Stimulated activated CD8-positive, alpha-beta memory T cell treated with anti-CD3 and anti-CD28 coated beads, Interleukin-12 subunit alpha, Interleukin-12 subunit beta, amount 100 ng/mL, for 24 hours (primary cell): Measurements from ENCODE around the gene CDK14.

Experiments
- DNase-seq: peaks from one replicate; pipeline ENCODE4 v3.0.0-alpha.2; 2020; ENCODE audit errors: extremely low read depth

CDK14 gene

DNA sequence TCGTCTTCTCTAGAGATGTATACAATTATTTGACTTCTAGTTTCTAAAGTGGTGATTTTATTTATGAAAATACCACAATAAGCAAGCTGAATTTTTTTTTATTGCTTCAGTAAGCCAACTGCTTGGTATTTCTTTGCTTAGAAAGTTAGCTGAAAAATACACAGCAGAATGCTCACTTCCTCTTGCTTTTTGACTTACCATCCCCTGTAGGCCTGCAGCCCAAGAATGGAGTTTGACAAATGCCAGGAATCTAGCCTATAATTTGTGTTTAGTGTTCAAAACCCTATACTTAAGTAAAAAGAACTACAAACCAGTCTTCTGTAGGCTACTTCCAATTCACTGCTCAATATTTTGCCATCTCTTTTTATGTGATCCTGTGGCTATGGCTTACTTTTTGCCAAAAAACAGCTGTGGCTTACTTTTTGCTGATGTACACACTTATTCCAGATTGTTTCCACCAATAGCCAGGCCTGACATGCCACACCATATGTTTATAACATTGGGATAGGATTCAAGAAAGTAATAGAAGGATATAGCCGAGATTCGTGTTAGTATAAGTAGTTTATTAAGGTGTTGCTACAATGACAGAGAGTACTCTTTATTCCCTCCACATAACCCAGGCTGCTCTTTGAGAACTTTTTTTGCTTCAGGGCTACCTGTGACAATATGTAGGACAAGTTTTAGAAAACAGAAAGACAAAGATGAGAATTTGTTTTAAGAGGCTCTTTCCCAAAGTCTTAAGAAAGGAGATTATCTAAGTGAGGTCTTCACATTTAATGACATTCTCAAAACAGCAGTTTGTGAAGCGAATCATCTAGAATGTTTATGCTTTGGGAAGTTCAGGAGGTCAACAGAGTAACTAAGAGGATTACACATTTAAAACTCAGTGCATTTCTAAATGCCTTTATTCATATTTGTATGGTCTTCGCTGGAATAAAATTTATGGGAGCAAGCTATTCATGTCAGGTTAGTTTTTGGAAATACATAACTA lies 404.2 kb downstream of the CDK14 start:
- no peak for DNase-seq

DNA sequence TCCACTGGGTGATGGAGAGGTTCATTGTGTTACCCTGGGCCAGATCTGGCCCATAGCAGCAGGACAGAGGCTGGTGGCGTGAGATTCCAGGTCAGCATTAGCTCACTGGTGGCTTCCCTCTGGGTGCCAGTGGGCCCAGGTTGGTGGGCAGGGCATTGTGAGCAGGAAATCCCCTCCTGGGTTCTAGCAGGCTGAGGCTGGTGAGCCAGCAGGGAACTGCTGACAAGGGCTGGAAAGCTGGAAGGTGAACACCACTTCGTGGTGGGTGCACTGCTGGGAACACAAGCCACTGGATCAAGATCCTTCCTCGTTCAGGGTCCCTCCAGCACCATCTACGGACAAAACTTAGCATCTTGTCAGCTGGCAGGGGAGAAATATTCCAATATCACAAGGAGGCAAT lies 408.9 kb downstream of the CDK14 start:
- no peak for DNase-seq

DNA sequence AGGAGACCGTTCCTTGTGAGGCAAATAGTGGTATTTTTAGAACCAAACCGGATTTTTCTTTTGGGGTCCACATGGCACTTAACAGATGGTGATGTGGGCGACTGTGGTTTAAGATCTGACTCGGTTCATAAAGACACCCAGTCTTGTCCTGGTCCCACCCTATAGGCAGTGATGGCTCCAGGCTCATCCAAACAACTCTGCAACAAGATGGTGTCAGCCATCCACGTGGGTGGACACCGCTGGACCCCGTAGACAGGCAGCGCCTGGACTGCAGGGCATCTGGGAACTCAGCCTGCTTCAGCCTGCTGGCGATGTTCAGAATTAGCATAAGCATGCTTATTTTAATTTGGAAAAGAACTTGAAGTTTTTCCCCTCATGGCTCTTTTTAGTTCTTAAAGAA lies 409.7 kb downstream of the CDK14 start:
- DNase-seq: no peak

DNA sequence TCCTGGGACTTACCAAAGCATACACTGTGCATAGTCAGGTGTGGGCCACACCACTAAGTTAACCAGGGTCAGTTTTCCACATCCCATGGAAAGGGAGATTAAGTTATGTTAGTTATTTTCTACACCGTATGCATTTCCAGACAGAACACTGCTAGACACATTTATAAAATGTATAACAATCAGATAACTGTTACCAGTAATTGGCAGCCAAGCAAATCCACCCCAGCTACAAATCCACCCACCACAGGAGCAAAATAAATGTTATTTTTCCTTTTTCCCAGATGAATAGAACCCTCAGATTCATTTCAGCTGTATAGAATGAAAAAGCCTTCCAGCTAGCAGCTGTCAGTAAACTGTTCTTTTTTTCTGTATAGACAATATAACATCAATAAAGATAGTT lies 411.2 kb downstream of the CDK14 start:
- no peak for DNase-seq

DNA sequence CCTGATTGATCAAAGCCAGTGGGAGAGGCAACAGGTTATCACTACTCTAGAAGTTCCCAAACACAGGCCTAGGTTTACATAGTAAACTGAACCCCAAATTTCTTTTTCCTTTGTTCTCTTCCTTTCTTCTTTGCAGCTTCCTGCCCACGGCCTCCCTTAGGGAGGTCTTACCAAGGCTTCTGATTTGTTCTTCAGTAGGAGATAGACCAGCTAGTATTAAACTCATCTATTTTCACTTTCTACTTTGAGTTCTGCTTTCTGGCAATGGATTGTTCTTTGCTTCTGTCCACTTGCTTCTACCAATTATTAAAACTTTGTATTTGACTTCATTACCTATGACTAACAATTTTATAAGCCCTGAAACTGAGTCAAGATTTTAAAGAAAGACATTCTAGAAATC lies 417.0 kb downstream of the CDK14 start:
- no peak for DNase-seq

DNA sequence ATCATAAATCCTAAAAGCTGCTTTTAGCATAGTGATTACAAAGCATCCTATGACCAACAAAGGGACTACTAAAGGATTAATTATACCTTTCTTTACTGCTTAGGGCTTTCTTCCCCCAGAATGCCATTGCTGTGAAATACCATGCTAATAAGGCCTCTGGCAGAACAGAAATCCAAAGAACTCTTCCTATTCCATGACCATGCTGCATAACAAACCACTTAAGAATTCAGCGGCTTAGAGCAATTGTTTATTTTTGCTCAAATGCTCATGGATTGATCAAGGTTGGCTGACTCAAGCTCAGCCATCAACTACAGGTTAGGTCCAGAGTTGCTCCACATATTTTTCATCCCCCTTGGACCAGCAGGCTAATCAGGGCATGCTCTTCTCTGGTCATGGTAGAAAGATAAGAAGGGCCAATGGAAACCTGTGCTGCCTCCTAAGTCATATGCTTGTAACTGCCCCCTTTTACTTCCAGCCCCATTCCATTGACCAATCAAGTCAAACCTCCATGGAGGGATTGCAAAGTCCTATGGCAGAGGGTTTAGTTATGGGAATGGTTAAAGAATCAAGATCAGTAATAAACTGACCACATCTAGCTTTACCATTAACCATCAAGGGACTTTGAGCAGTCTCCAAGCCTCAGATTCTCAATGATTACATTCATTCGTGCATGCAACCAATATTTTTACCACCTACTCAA lies 423.7 kb downstream of the CDK14 start:
- DNase-seq: no peak

DNA sequence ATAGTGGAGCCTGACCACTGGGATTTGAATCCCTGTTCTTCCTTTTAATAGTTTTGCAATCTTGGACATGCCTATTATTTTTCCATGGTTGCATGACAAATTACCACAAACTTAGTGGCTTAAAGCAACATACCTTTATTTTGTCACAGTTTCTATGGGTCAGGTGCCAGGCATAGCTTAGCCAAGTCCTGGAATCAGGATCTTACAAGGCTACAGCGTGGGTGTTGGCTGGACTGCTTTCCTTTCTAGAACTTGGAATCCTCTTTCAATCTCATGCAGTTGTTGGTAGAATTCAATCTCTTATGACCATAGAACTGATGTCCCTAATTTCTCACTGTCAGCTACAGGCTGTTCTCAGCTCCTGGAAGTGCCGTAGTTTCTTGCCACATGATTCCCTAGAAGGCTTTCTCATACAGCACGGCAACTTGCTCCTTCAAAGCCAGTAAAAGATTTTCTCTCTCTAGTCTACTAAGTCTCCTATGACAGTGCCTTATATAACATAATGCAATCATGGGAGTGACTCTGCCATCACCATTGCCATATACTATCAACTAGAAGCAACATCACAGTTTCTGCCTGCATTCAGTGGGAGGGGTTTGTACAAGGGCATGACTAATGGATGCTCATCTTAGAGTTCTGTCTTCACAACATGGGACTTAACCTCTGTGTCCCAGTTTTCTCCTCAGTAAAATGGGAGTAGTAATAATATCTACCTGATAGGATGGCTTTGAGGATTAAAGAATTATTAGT lies 424.7 kb downstream of the CDK14 start:
- DNase-seq: no peak

DNA sequence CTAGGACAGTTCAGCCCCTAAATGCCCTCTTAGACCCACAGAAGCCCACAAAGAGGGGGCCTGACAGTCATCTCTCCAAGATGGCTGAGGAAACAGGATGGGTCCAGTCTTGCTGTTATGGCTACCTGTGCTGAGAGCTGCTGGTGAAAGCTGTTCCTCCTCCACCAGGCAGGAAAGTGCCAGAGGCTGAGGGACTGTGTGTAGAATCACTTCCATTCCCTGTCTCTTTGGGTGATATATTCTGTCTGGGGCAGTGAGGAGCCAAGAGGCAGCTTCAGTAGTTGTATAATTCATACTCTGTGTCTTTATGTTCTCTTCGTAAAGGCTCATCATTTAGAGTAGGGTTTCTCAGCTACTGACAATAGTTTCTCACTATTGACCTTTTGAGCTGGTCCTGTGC lies 425.8 kb downstream of the CDK14 start:
- no peak for DNase-seq

DNA sequence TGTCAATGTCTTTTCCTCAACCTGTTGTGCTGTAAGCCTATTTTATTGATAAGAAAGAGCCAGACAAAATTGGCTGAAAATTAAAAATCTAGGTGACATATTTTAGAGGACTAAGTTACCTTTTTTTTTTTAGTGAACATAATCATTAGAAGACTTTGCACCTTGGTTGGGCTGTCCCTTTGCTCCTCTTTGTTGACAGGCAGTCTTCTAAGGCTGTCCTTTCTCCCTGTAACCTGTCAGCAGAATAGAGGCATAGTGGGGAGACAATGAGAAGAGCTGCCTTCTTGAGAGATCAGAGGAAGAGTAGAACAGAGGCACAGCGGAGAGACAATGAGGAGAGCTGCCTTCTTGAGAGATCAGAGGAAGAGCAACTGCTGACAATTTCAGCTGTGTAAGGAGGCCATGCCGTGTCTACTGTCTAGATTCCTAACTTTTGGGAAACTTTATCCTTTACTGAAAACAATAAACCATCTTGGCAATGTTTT lies 429.8 kb downstream of the CDK14 start:
- no peak for DNase-seq

DNA sequence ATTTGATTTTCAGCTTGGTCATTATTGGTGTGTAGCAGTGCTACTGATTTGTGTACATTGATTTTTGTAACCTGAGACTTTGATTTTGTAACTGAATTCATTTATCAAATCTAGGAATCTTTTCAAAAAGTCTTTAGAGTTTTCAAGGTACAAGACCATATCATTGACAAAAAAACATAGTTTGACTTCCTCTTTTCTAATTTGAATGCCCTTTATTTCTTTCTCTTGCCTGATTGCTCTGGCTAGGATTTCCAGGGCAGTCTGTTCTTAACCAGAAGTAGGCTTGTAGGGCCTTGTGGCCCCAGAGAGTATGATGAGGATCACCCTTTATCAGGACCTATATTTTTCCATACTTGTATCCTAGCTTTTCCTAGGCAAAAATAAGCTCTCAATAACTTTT lies 433.6 kb downstream of the CDK14 start:
- DNase-seq: no peak

DNA sequence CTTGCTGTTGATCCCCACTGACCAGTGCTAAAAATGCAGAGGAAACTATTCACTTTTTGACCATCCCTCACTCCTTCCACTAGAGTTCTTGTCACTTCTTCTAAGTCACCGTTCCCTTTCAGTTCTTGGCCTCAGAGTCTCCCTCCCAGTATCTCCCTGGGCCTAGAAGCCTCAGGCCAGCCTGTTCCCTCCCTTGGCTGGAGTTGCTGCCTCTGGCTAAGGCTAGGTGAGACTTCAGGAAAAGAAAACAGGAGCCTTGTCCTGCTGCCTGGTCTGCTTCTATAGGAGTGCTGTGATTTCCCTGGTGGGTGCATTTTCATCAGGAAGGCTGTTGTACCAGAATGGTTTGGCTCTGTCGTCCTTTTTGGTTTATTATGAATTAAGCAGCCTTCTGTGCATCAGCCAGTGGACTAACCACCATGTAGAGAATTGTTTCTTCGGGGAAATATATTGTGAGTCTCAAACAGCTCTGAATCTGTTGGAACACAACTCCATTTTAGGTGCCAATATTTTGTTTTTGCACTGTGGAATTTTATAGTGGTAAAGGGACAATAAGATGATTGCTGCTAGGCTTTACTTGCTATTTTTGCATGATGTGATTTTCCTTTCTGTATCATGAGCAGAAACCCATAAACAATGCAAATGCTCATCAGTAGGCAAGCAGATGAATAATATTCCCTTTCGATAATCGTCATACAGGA lies 434.7 kb downstream of the CDK14 start:
- DNase-seq: no peak

DNA sequence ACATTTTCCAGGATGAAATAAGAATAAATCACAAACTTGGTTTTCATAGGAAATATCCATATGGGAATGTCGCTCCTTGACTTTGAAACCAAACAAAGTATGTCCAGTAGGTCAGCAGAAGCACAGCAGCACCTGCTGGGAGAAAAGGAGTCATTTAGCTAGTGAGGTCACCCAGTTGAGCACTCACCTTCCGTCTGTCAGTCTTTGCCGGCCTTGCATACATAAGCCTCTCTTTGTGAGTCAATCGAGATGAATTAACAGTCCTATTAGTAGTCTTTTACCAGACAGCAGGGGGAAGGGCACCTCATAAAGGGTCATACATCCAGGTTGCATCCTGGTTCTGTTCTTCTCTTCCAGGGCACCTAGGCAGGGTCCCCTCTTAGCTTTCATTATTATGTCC lies 435.6 kb downstream of the CDK14 start:
- no peak for DNase-seq

DNA sequence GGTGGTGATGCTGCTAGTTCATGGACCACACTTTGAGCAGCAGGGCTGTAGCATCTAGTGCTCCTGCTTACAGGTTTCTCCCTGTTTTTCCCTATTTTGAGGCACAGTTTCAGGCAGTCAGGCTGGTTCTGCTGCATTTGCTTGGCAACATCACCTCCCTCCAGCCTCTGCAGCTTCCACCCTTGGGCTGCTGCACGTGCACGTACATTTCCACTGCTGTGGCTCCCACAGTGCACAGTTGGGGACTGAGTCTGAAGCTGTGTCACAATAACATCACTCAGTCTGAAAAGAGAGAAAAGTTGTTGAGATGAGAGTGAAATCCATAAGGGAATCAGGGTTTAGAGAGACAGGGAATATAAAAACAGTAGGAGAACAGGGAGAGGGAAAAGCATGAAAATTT lies 437.5 kb downstream of the CDK14 start:
- no peak for DNase-seq

DNA sequence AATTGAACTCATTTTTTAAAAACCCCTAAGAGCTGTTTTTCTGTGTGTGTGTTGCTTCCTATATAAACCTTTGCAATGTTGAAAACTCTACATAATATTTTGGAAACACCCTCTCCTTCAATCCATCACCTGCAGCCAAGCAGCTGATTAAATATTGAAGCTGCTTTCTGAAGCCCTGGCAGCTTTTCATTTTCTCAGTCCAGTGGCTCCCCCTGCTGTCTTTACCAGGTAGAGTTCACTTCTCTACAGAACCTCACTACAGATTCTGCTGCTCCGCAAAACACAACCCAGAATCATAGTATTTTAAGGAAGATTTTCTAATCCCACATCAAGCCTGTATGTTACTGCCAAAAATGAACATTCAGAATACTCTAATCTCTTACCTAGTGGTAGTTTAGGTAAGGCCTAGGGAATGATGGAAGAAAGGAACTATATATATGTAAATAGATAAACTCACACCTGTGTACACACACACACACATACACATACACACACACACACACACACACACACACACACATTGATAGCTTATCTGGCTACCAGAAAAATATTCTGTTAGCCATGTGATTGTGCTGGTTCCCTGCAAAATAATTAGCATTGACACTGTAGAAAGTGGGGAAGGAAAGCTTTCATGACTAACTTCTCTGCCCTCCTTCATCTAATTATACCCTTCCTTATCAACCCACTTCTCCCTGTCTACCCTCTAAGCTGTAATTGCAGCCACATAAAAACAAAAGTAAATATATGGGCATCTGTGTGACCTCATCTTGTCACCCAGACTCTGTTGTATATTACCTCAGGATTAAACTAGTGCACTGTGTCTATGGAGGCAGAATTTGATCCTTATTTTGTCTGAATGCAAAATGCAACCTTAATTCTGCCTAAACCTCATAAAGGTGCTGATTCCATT lies 438.6 kb downstream of the CDK14 start:
- no peak for DNase-seq

DNA sequence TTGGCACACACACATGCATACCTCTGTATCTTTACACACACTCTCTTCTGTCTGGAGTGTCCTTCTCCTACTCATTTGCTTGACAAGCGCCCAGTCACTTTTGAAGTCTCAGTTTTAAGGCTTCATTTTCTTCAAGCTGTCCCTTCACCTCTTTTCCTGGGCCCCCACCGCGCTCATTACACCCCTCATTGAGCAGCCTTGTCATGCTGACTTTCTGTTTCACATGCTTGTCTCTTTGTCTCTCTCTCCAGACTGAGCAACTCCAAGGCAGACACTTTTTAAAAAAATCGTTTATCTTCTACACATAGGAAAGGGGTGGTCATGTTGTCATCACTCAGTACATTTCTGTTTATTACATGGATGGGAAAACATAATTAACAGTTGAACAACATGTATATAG lies 442.9 kb downstream of the CDK14 start:
- no peak for DNase-seq

DNA sequence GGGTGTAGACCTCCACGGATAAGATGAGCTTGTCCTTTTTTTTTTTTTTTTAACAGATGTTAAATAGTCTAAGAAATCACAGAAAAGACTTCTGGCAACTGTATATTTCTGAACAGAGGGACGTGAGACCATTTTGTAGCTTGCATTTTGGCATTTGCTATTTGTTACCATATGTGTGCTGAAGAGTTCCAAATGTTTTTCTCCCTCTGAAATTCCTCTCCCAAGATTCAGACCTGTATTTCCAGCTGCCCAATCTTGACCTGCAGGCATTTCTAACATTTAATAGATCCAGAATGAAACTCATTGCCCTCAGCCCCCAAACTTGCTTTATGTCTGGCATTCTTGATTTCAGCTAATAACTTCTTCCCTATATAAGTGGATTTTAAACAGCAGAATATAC lies 445.0 kb downstream of the CDK14 start:
- no peak for DNase-seq

DNA sequence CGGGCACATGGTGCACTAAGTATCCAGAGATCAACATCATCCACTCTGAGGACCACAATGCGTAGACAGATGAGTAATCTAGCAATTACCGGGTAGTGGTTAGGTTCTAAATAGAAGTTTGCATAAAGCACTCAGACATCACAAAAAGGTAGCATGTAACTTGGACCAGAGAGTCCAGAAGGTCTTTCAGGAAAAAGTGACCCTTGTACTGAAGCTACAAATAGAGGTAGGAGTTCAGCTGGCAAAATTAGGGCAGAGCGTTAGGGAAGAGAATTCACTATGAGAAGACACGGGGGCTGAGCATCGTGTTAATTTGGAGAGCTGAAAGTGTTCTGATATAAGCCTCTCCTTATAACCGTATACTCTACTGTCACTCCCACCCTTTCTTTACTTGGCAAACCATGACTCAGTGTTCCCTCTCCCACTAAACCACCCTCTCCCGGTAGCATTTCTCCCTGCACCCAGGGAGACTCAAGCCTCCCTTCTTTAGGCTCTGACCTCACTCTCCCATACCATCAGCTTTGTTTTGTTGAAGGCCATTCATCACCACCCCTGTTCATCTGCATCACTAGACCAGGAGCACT lies 445.9 kb downstream of the CDK14 start:
- no peak for DNase-seq

DNA sequence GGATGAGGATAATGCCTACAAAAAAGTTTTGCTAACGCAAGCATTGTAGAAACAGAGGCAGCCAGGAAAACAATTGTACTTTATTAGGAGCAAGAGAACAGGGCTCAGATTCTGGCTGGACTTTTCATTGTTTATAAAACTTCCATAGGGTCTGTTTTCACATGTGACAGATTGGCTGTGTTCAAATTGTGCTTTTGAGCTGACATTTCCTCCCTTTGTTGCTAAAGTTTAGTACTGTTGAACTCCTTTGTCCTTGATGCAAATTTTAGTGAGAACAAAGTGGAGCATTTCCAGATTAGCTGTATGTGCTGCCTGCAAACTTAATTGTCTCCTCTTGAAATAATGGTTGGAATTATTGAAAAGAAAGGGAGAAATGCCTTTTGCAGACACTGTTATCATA lies 447.1 kb downstream of the CDK14 start:
- DNase-seq: no peak

DNA sequence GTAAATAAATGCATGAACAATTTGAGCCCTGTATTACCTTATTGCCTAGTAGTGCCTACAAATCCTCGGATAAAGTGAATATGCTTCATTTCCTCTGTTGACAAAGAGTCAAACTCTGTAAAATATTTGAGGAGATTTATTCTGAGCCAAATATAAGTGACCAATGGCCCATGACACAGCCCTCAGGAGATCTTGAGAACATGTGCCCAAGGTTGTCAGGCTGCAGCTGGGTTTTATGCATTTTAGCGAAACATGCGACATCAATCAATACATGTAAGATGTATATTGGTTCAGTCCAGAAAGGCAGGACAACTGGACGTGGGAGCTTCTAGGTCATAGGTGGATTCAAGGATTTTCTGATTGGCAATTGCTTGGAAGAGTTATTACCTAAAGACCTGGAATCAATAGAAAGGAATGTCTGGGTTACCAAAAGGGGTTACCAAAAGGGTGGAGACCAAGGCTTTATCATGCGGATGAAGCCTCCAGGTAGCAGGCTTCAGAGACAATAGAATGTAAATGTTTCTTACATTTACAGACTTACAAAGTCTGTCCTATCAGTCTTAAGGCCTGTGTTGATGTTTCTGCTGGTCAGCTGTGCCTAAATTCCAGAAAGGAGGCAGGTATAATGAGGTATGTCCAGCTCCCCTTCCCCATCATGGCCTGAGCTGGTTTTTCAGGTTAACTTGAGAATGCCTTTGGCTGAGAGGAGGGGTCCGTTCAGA lies 448.0 kb downstream of the CDK14 start:
- DNase-seq: no peak

DNA sequence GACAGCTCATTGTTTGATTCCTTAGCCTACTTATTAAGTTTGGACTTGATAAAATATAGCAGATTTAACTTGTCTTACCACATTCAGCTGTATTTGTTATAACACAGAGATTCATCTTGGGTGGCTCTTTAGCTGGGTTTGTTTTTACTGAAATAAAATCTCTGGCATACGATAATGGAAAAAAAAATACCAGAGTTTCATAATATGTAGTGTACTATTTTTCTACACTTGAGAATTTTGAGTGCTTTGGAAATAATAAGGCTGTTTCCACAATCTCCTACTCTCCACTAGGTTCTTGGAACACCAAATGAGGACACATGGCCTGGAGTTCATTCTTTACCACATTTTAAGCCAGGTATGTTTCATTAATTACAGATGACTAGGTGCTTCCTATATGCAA lies 449.5 kb downstream of the CDK14 start:
- DNase-seq: no peak
